SU-DHL-6 (cell line): ENCODE results near the gene ITGA7.

ENCODE experiments used
- EZH2phosphoT487 ChIP-seq: fragments of 200-600 bp; sonication (generic), shearing (Covaris generic); conservative IDR thresholded peaks from 2 replicates; pipeline ENCODE4 v1.6.1; 2018; ENCODE audit warnings: mild to moderate bottlenecking, antibody characterized with exemption, low read length, moderate library complexity, mixed read lengths
- TF ChIP-seq, protein P1 (sequence below): fragments of 200-600 bp; sonication (generic); IDR thresholded peaks from one replicate; pipeline ENCODE4 v1.5.1; 2017; ENCODE audit warnings: antibody characterized with exemption, mild to moderate bottlenecking, low read length, moderate library complexity; ENCODE audit not compliant: insufficient read depth, poor library complexity, severe bottlenecking

- TF ChIP-seq, protein P1, sequence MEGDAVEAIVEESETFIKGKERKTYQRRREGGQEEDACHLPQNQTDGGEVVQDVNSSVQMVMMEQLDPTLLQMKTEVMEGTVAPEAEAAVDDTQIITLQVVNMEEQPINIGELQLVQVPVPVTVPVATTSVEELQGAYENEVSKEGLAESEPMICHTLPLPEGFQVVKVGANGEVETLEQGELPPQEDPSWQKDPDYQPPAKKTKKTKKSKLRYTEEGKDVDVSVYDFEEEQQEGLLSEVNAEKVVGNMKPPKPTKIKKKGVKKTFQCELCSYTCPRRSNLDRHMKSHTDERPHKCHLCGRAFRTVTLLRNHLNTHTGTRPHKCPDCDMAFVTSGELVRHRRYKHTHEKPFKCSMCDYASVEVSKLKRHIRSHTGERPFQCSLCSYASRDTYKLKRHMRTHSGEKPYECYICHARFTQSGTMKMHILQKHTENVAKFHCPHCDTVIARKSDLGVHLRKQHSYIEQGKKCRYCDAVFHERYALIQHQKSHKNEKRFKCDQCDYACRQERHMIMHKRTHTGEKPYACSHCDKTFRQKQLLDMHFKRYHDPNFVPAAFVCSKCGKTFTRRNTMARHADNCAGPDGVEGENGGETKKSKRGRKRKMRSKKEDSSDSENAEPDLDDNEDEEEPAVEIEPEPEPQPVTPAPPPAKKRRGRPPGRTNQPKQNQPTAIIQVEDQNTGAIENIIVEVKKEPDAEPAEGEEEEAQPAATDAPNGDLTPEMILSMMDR: no peak
- TF ChIP-seq EZH2phosphoT487: no peak
These were observed 22.4 kb upstream of the ITGA7 start for GRCh38 chr12:55729819-55730818.
